GM12878 (cell line): ENCODE results near the gene MED6. TPM values are rescaled to one million over a fixed set of nuclear protein-coding genes. Genes with fewer than 3 reads are reported as not detected.

ENCODE experiments used
- ATAC-seq: fragments of 200-7000 bp; cut with Tn5 transposase; 3 replicates; pipeline ENCODE4 v1.9.1; 2020; ENCODE audit warnings: mild to moderate bottlenecking, moderate library complexity
- BruUV-seq: library from RNA; stranded (reverse); fragments of 400-500 nt; replicated peaks from 2 replicates; lab custom pipeline; 2021; lab: Mats Ljungman, UMichigan
- CTCF ChIA-PET: fragments of 300-600 bp; sonication (Branson Sonifier 250); formaldehyde crosslinking; extraction: SDS; loops from one replicate; lab custom pipeline; 2021; ENCODE audit warnings: inconsistent platforms; lab: Yijun Ruan, JAX
- POLR2A ChIA-PET: fragments of 350-600 bp; formaldehyde crosslinking; extraction: SDS; loops from one replicate; lab custom pipeline; 2021; ENCODE audit warnings: inconsistent platforms; lab: Charles Lee
- RAD21 ChIA-PET: fragments of 300-600 bp; sonication (Branson Sonifier 250); formaldehyde crosslinking; loops from one replicate; lab custom pipeline; 2023; ENCODE audit warnings: antibody characterized with exemption; ENCODE audit not compliant: unreplicated experiment; lab: Charles Lee
- SMC1A ChIA-PET: fragments of 300-600 bp; sonication (Branson Sonifier 250); formaldehyde crosslinking; loops from one replicate; lab custom pipeline; 2023; ENCODE audit not compliant: unreplicated experiment, uncharacterized antibody; lab: Charles Lee
- DNase-seq: peaks from one replicate; pipeline ENCODE4 v3.0.0-alpha.2; 2011; ENCODE audit warnings: low read depth, low spot score
- FAIRE-seq: peaks from 3 replicates; lab custom pipeline; 2011; peaks lifted over from hg19 to GRCh38; lab: Jason Lieb, UNC
- H2AFZ ChIP-seq: 2 replicates; pipeline ENCODE4 v1.6.0; 2011; ENCODE audit warnings: low read depth, low read length, control low read depth; ENCODE audit not compliant: control insufficient read depth
- H3K27ac ChIP-seq: 2 replicates; pipeline ENCODE4 v1.5.1; 2011; ENCODE audit warnings: control low read depth; ENCODE audit not compliant: control insufficient read depth, insufficient read depth
- H3K27me3 ChIP-seq, 2 experiments: replicated peaks in 1 of 2; 2 replicates each; pipeline versions ENCODE4 v1.6.0 to v1.6.1; 2011; ENCODE audit warnings: low read length in 1 of 2; ENCODE audit not compliant: control insufficient read depth in 2 of 2, insufficient read depth in 2 of 2
- H3K36me3 ChIP-seq, 2 experiments: 2 replicates each; pipeline ENCODE4 v1.5.1; 2011; ENCODE audit warnings: low read length in 1 of 2; ENCODE audit not compliant: control insufficient read depth in 2 of 2, insufficient read depth in 2 of 2
- H3K4me1 ChIP-seq: 2 replicates; pipeline ENCODE4 v1.6.1; 2011; ENCODE audit warnings: mild to moderate bottlenecking, low read length, moderate library complexity, mixed read lengths; ENCODE audit not compliant: control insufficient read depth, insufficient read depth
- H3K4me2 ChIP-seq: 2 replicates; pipeline ENCODE4 v1.6.0; 2011; ENCODE audit warnings: control low read depth; ENCODE audit not compliant: control insufficient read depth, insufficient read depth
- H3K4me3 ChIP-seq: fragments of 200-600 bp; sonication (generic); 2 replicates; pipeline ENCODE4 v1.5.1; 2016
- H3K79me2 ChIP-seq: 2 replicates; pipeline ENCODE4 v1.6.0; 2011; ENCODE audit warnings: low read length; ENCODE audit not compliant: control insufficient read depth, insufficient read depth
- H3K9ac ChIP-seq: 2 replicates; pipeline ENCODE4 v1.8.0; 2011; ENCODE audit warnings: low read length, control low read depth, mixed read lengths; ENCODE audit not compliant: control insufficient read depth, insufficient read depth
- H3K9me3 ChIP-seq: replicated peaks from 3 replicates; pipeline ENCODE4 v1.5.1; 2011; ENCODE audit warnings: mild to moderate bottlenecking, low read length; ENCODE audit not compliant: control insufficient read depth, insufficient read depth
- H4K20me1 ChIP-seq: 2 replicates; pipeline ENCODE4 v1.6.0; 2011; ENCODE audit not compliant: control insufficient read depth, insufficient read depth
- ASH2L ChIP-seq: fragments of 300-600, 200-600 bp; sonication (generic); IDR thresholded peaks from 2 replicates; pipeline ENCODE4 v1.6.1; 2017; ENCODE audit warnings: low read depth, mild to moderate bottlenecking, borderline replicate concordance
- CBX3 ChIP-seq: fragments of 200-600 bp; sonication (generic); IDR thresholded peaks from 2 replicates; pipeline ENCODE4 v1.6.1; 2016; ENCODE audit warnings: low read depth, borderline replicate concordance
- CREM ChIP-seq: IDR thresholded peaks from 2 replicates; pipeline ENCODE4 v1.6.1; 2014; ENCODE audit warnings: antibody characterized with exemption, low read depth
- E2F8 ChIP-seq: fragments of 450-650 bp; IDR thresholded peaks from 2 replicates; pipeline ENCODE4 v1.6.1; 2018; ENCODE audit warnings: mild to moderate bottlenecking, low read depth, moderate library complexity; ENCODE audit not compliant: partially characterized antibody
- ESRRA ChIP-seq: IDR thresholded peaks from 2 replicates; pipeline ENCODE4 v1.6.1; 2012; ENCODE audit warnings: mild to moderate bottlenecking, low read length, improper control_type of control experiment
- NFIC ChIP-seq: IDR thresholded peaks from 2 replicates; pipeline ENCODE4 v1.6.1; 2012; ENCODE audit warnings: low read depth, mild to moderate bottlenecking, inconsistent platforms, low read length, moderate library complexity
- RBBP5 ChIP-seq: fragments of 200-600 bp; sonication (generic); conservative IDR thresholded peaks from 2 replicates; pipeline ENCODE4 v1.6.1; 2016
- RCOR1 ChIP-seq: conservative IDR thresholded peaks from 2 replicates; pipeline ENCODE4 v1.6.1; 2012; ENCODE audit warnings: low read depth, low read length, improper control_type of control experiment
- RFX5 ChIP-seq: IDR thresholded peaks from 2 replicates; pipeline ENCODE4 v1.6.1; 2011; ENCODE audit warnings: low read depth, low read length, improper control_type of control experiment
- SP1 ChIP-seq: IDR thresholded peaks from one replicate; pipeline ENCODE4 v1.6.1; 2011; ENCODE audit warnings: low read depth, low read length
- STAT1 ChIP-seq: fragments of 450-650 bp; conservative IDR thresholded peaks from 2 replicates; pipeline ENCODE4 v1.6.1; 2014; ENCODE audit warnings: antibody characterized with exemption, mild to moderate bottlenecking
- SUPT20H ChIP-seq: IDR thresholded peaks from 2 replicates; pipeline ENCODE4 v1.6.1; 2011; ENCODE audit warnings: low read depth, mild to moderate bottlenecking, low read length, moderate library complexity, borderline replicate concordance; ENCODE audit not compliant: control insufficient read depth
- WGBS: methylation state at CpG from one replicate; pipeline ENCODE4 v1.1.6; 2016; ENCODE audit warnings: low lambda C conversion rate; ENCODE audit not compliant: insufficient replicate concordance, insufficient coverage; ENCODE audit errors: missing lambda C conversion rate; 5-methylcytosine and 5-hydroxymethylcytosine counted together
- in situ Hi-C: fragments of 300-500 bp; cut with MboI; formaldehyde crosslinking; loops from 9 replicates; pipeline ENCODE4 v1.14.3; 2018; ENCODE audit warnings: mixed read lengths
- intact Hi-C: fragments of 100-400 bp; cut with micrococcal nuclease; formaldehyde crosslinking; loops from one replicate; pipeline ENCODE4 v1.14.2; 2022; ENCODE audit not compliant: unreplicated experiment
- polyA plus RNA-seq, 11 experiments: library from polyadenylated mRNA; depleted of rRNA in 4 of 11; unstranded in 6 of 11; stranded (reverse) in 5 of 11; fragments of >200 nt; fragmentation: Nextera tagmentation in 4 of 11; fragmentation: Illumina TruSeq in 1 of 11; extraction: Ambion mirVana in 4 of 11; extraction: Trizol in 1 of 11; gene quantifications; 1 replicate in 1 of 11; 2 replicates in 10 of 11; pipeline versions ENCODE4 v1.2.1 to v1.2.3, GENCODE V29; 2011 to 2016; ENCODE audit warnings: inconsistent platforms in 2 of 11, missing spikeins in 2 of 11, low read depth in 1 of 11
- total RNA-seq, 4 experiments: library from RNA; depleted of rRNA in 3 of 4; stranded (reverse); fragments of >200 nt in 3 of 4; fragmentation: Illumina TruSeq in 1 of 4; extraction: Trizol in 1 of 4; gene quantifications; 2 replicates each; pipeline versions ENCODE4 v1.2.1 to v1.2.3, GENCODE V29; 2013 to 2021

The MED6 gene
- total and polyA plus RNA-seq, 10 of the 15 experiments (the other 5 are each of a cell fraction or from before 2014, with no cell fraction given) = 29.2 to 74.9 (median 46.2) TPM

GRCh38 chr14:70631948-70632347, 31.5 kb upstream of the MED6 start:
- no peak for DNase-seq
- peaks cover 3% of the 10 kb centered on the region for H3K9me3 ChIP-seq
- no peak overlapping the region for H3K27ac ChIP-seq
- no peaks in the 10 kb centered on the region for H3K79me2 ChIP-seq
- no peaks in the 10 kb centered on the region for H3K4me1 ChIP-seq
- WGBS = 95% methylated on average over 3 of the region's 3 CpGs
- no peak overlapping the region for H3K9ac ChIP-seq
- H3K4me3 ChIP-seq = no peak overlapping the region
- ATAC-seq = no peak
- POLR2A ChIA-PET = no interaction called here
- no TSS peak for BruUV-seq
- H4K20me1 ChIP-seq = no peaks in the 10 kb centered on the region
- no peak for FAIRE-seq
- H3K27me3 ChIP-seq = no peaks in the 10 kb centered on the region
- CTCF ChIA-PET = interaction anchor here (0.6 to 1.0 kb wide), 2 partner anchors 37 to 74 kb away, joined by 3 read pairs; no protein-coding TSS in a partner anchor
- TF ChIP-seq ASH2L (no peak), SUPT20H (no peak), RCOR1 (no peak), ESRRA (no peak), SP1 (no peak), RFX5 (no peak), STAT1 (no peak), NFIC (no peak), CREM (no peak), RBBP5 (no peak), CBX3 (no peak), E2F8 (no peak)
- no peak overlapping the region for H2AFZ ChIP-seq
- SMC1A ChIA-PET = interaction anchor here (0.9 to 2.2 kb wide), 5 partner anchors 9 to 82 kb away, joined by 3 to 9 read pairs (median 4); partner anchors contain the start of gene TTC9
- intact Hi-C loops = no loop called here
- RAD21 ChIA-PET = no interaction called here
- in situ Hi-C loops = no loop called here
- no peak overlapping the region for H3K4me2 ChIP-seq
- no peaks in the 10 kb centered on the region for H3K36me3 ChIP-seq
